Caco-2 (cell line): ENCODE data around the gene SCAF8. TPM values are rescaled to one million over a fixed set of nuclear protein-coding genes. Genes with fewer than 3 reads are reported as not detected.

Experiments used
- BruUV-seq: library from RNA; stranded (reverse); fragments of 400-500 nt; replicated peaks from 2 replicates; lab custom pipeline; 2021; lab: Mats Ljungman, UMichigan
- CTCF ChIA-PET: fragments of 300-600 bp; sonication (Branson Sonifier 250); formaldehyde crosslinking; loops from one replicate; lab custom pipeline; 2022; ENCODE audit warnings: antibody characterized with exemption; lab: Charles Lee
- POLR2A ChIA-PET: fragments of 300-600 bp; sonication (Branson Sonifier 250); formaldehyde crosslinking; loops from one replicate; lab custom pipeline; 2022; ENCODE audit warnings: antibody characterized with exemption; lab: Charles Lee
- DNase-seq, 2 experiments: peaks; one replicate each; pipeline versions ENCODE4 v3.0.0 to v3.0.0-alpha.2; 2020 to 2022
- H3K27me3 ChIP-seq: replicated peaks from 2 replicates; pipeline ENCODE4 v1.6.0; 2011; ENCODE audit warnings: low read length; ENCODE audit not compliant: control insufficient read depth, insufficient read depth
- H3K36me3 ChIP-seq: 2 replicates; pipeline ENCODE4 v1.5.1; 2011; ENCODE audit warnings: low read length; ENCODE audit not compliant: control insufficient read depth, insufficient read depth
- H3K4me1 ChIP-seq: fragments of 250-450 bp; sonication (Bioruptor Pico); 2 replicates; pipeline ENCODE4 v1.5.1; 2020; ENCODE audit warnings: mild to moderate bottlenecking
- H3K4me3 ChIP-seq: 2 replicates; pipeline ENCODE4 v1.5.1; 2011; ENCODE audit warnings: low read depth, mild to moderate bottlenecking, control low read depth, low read length
- H3K9me3 ChIP-seq: fragments of 250-450 bp; sonication (Bioruptor Pico); 2 replicates; pipeline ENCODE4 v1.5.1; 2020; ENCODE audit warnings: mild to moderate bottlenecking, moderate library complexity
- H3K27ac Mint-ChIP-seq: one replicate; pipeline ENCODE4 v1.8.0; 2022; ENCODE audit warnings: mixed read lengths; ENCODE audit not compliant: unreplicated experiment
- H3K27me3 Mint-ChIP-seq: one replicate; pipeline ENCODE4 v1.8.0; 2022; ENCODE audit warnings: mixed read lengths; ENCODE audit not compliant: insufficient read depth, unreplicated experiment
- H3K36me3 Mint-ChIP-seq: one replicate; pipeline ENCODE4 v1.8.0; 2022; ENCODE audit warnings: mild to moderate bottlenecking, mixed read lengths; ENCODE audit not compliant: insufficient read depth, unreplicated experiment
- H3K4me1 Mint-ChIP-seq: one replicate; pipeline ENCODE4 v1.8.0; 2022; ENCODE audit warnings: low read depth, mixed read lengths; ENCODE audit not compliant: unreplicated experiment
- H3K4me3 Mint-ChIP-seq: one replicate; pipeline ENCODE4 v1.8.0; 2022; ENCODE audit warnings: mild to moderate bottlenecking, moderate library complexity, mixed read lengths; ENCODE audit not compliant: unreplicated experiment
- H3K9me3 Mint-ChIP-seq: one replicate; pipeline ENCODE4 v1.8.0; 2022; ENCODE audit warnings: mixed read lengths; ENCODE audit not compliant: unreplicated experiment
- CTCF ChIP-seq, 2 experiments: fragments of 200-600 bp in 1 of 2; IDR thresholded peaks; 1 replicate in 1 of 2; 2 replicates in 1 of 2; pipeline versions ENCODE4 v1.5.1 to v1.8.0; 2011 to 2022; ENCODE audit warnings: antibody characterized with exemption in 1 of 2, control low read depth in 1 of 2, inconsistent platforms in 1 of 2, low read depth in 1 of 2, low read length in 1 of 2, mild to moderate bottlenecking in 1 of 2, moderate library complexity in 1 of 2; ENCODE audit not compliant: insufficient read depth in 1 of 2, severe bottlenecking in 1 of 2, unreplicated experiment in 1 of 2
- intact Hi-C: fragments of 100-400 bp; cut with micrococcal nuclease; formaldehyde crosslinking; loops from one replicate; pipeline ENCODE4 v1.10.0; 2022; ENCODE audit not compliant: unreplicated experiment
- microRNA-seq: library from miRNA; unstranded; fragments of <30 nt; microRNA quantifications from one replicate; pipeline ENCODE4 v1.2.0, GENCODE V29; 2022
- total RNA-seq: library from RNA; stranded (reverse); gene quantifications from 2 replicates; pipeline ENCODE4 v1.2.3, GENCODE V29; 2022

The SCAF8 gene
- total RNA-seq, 1 experiment from 2014 or later = 45.2 TPM

GRCh38 chr6:154878871-154879491, 145.8 kb downstream of the SCAF8 start:
- CTCF ChIA-PET = no interaction called here

GRCh38 chr6:154882107-154882506, 148.9 kb downstream of the SCAF8 start:
- intact Hi-C loops = no loop called here
- POLR2A ChIA-PET = no interaction called here
- Mint-ChIP-seq H3K4me1 (no peaks in the 10 kb centered on the region), H3K36me3 (peaks cover 12% of the 10 kb centered on the region), H3K27me3 (no peaks in the 10 kb centered on the region), H3K9me3 (no peaks in the 10 kb centered on the region), H3K27ac (no peak overlapping the region), H3K4me3 (no peak overlapping the region)
- no peaks in the 10 kb centered on the region for H3K27me3 ChIP-seq
- no peaks in the 10 kb centered on the region for H3K4me1 ChIP-seq
- no peaks in the 10 kb centered on the region for H3K36me3 ChIP-seq
- H3K4me3 ChIP-seq = no peak overlapping the region
- DNase-seq = no peak
- H3K9me3 ChIP-seq = no peaks in the 10 kb centered on the region
- CTCF ChIA-PET = interaction anchor here (0.6 to 0.9 kb wide), 2 partner anchors 14 to 425 kb away, joined by 3 to 4 read pairs; no protein-coding TSS in a partner anchor
- no peak for TF ChIP-seq CTCF (IDR thresholded peaks at IDR 0.05; ENCODE audit: insufficient read depth in 1 of 2, low read depth in 1 of 2, low read length in 1 of 2, severe bottlenecking in 1 of 2, unreplicated experiment in 1 of 2)
- no TSS peak for BruUV-seq

More at GRCh38 chr6:154878871-154879491, 145.8 kb downstream of the SCAF8 start:
- Mint-ChIP-seq H3K4me1 (peaks cover 13% of the 10 kb centered on the region), H3K36me3 (peaks cover 17% of the 10 kb centered on the region), H3K4me3 (no peak overlapping the region), H3K9me3 (no peaks in the 10 kb centered on the region), H3K27ac (no peak overlapping the region), H3K27me3 (no peaks in the 10 kb centered on the region)
- TF ChIP-seq CTCF (IDR thresholded peaks at IDR 0.05; ENCODE audit: insufficient read depth in 1 of 2, low read depth in 1 of 2, low read length in 1 of 2, severe bottlenecking in 1 of 2, unreplicated experiment in 1 of 2) = no peak
- H3K9me3 ChIP-seq = no peaks in the 10 kb centered on the region
- no TSS peak for BruUV-seq
- DNase-seq = no peak
- H3K36me3 ChIP-seq = no peaks in the 10 kb centered on the region
- POLR2A ChIA-PET = no interaction called here
- no peak overlapping the region for H3K4me3 ChIP-seq
- intact Hi-C loops = no loop called here
- no peaks in the 10 kb centered on the region for H3K4me1 ChIP-seq
- no peaks in the 10 kb centered on the region for H3K27me3 ChIP-seq

Small RNA genes within 50 kb of the gene (microRNA-seq; reads per million reads assigned to microRNA genes)
- gene MIR1273C = not detected

Other genes starting within 250 kb of the SCAF8 start
- gene CNKSR3, start 222.7 kb upstream of the SCAF8 start, total RNA-seq = 31.8 and 33.1 TPM in 2 replicates